ENCODE results near the gene ERGIC1.

ERGIC1 gene

GRCh38 chr5:172951371-172952033 lies 117.5 kb downstream of the ERGIC1 start:
- no peak overlapping the region for H3K4me3 ChIP-seq (ENCODE audit: low read depth, low read length)
- in situ Hi-C loops (cut with HindIII; ENCODE audit: low sequenced_read_pairs): no loop called here
- DNase-seq (ENCODE audit: low read depth): no peak
- TF ChIP-seq CTCF (IDR thresholded peaks at IDR 0.05; ENCODE audit: low read depth, low read length, missing control alignments): no peak

GRCh38 chr5:172952034-172952511 lies 118.0 kb downstream of the ERGIC1 start:
- no peak overlapping the region for H3K4me3 ChIP-seq (ENCODE audit: low read depth, low read length)
- no peak for DNase-seq (ENCODE audit: low read depth)
- no peak for TF ChIP-seq CTCF (IDR thresholded peaks at IDR 0.05; ENCODE audit: low read depth, low read length, missing control alignments)
- in situ Hi-C loops (cut with HindIII; ENCODE audit: low sequenced_read_pairs): no loop called here

- H3K4me3 ChIP-seq (ENCODE audit: low read depth, low read length): no peak overlapping the region
- DNase-seq (ENCODE audit: low read depth): no peak
- in situ Hi-C loops (cut with HindIII; ENCODE audit: low sequenced_read_pairs): no loop called here
- no peak for TF ChIP-seq CTCF (IDR thresholded peaks at IDR 0.05; ENCODE audit: low read depth, low read length, missing control alignments)
These were observed 120.0 kb downstream of the ERGIC1 start for GRCh38 chr5:172953776-172954675.

- TF ChIP-seq CTCF (IDR thresholded peaks at IDR 0.05; ENCODE audit: low read depth, low read length, missing control alignments): no peak
- in situ Hi-C loops (cut with HindIII; ENCODE audit: low sequenced_read_pairs): no loop called here
- no peak for DNase-seq (ENCODE audit: low read depth)
- no peak overlapping the region for H3K4me3 ChIP-seq (ENCODE audit: low read depth, low read length)
These were observed 120.7 kb downstream of the ERGIC1 start for GRCh38 chr5:172954751-172955159.

GRCh38 chr5:172956228-172956627 lies 122.2 kb downstream of the ERGIC1 start:
- no peak for DNase-seq (ENCODE audit: low read depth)
- in situ Hi-C loops (cut with HindIII; ENCODE audit: low sequenced_read_pairs): no loop called here
- no peak for TF ChIP-seq CTCF (IDR thresholded peaks at IDR 0.05; ENCODE audit: low read depth, low read length, missing control alignments)
- H3K4me3 ChIP-seq (ENCODE audit: low read depth, low read length): no peak overlapping the region

GRCh38 chr5:172956936-172957335 lies 122.9 kb downstream of the ERGIC1 start:
- no peak for DNase-seq (ENCODE audit: low read depth)
- no peak for TF ChIP-seq CTCF (IDR thresholded peaks at IDR 0.05; ENCODE audit: low read depth, low read length, missing control alignments)
- no peak overlapping the region for H3K4me3 ChIP-seq (ENCODE audit: low read depth, low read length)
- in situ Hi-C loops (cut with HindIII; ENCODE audit: low sequenced_read_pairs): no loop called here
